Kidney glomerular epithelial cell (primary cell): Measurements from ENCODE around the gene SLIT2.

Experiments
- DNase-seq: peaks from one replicate; lab custom pipeline; 2025; lab: John Stamatoyannopoulos, UW

SLIT2 gene, protein sequence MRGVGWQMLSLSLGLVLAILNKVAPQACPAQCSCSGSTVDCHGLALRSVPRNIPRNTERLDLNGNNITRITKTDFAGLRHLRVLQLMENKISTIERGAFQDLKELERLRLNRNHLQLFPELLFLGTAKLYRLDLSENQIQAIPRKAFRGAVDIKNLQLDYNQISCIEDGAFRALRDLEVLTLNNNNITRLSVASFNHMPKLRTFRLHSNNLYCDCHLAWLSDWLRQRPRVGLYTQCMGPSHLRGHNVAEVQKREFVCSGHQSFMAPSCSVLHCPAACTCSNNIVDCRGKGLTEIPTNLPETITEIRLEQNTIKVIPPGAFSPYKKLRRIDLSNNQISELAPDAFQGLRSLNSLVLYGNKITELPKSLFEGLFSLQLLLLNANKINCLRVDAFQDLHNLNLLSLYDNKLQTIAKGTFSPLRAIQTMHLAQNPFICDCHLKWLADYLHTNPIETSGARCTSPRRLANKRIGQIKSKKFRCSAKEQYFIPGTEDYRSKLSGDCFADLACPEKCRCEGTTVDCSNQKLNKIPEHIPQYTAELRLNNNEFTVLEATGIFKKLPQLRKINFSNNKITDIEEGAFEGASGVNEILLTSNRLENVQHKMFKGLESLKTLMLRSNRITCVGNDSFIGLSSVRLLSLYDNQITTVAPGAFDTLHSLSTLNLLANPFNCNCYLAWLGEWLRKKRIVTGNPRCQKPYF (N-terminal part only)

GRCh38 chr4:20251796-20252655 is at the start of gene SLIT2:
Gene SLIT2, plus strand, starts transcription at chr4:20251905. Its CDS starts 1,911 bp downstream, at chr4:20253816.
- DNase-seq: no peak

DNA sequence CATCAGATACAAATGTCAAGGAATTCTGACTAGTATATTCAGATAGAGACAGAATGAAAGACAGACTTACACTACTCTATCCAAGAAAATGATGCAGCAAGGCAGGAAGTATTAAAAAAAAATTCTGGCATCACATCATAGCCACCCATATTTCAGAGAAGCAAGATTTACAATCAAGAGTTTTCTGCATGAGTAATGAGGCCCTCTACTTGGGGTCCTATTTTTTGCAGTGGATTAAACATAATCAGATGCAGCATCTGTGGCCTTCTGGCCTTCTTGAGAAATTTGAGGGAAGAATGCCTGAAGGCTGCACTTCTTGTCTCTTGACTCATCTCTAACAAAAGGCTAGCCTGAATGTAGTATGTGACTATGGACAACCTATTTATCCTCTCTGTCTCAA is 48.2 kb upstream of the SLIT2 start:
- DNase-seq: no peak

- no peak for DNase-seq
Observed at GRCh38 chr4:20217521-20217920, 34.2 kb upstream of the SLIT2 start.

DNA sequence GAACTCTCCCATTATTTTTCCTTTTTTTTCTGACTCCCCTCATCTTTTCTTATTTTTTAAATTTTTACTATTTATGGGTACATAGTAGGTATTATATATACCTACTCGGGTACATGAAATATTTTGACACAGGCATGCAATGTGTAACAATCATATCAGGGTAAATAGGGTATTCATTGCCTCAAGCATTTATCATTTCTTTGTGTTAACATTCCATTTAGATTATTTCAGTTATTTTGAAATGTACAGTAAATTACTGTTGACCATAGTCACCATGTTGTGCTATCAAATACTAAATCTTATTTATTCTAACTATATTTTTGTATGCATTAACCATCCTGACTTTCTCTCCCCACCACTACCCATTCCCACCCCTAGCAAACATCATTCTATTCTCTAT is 33.8 kb upstream of the SLIT2 start:
- DNase-seq: no peak

- no peak for DNase-seq
Observed at GRCh38 chr4:20219521-20219920, 32.2 kb upstream of the SLIT2 start.

DNA sequence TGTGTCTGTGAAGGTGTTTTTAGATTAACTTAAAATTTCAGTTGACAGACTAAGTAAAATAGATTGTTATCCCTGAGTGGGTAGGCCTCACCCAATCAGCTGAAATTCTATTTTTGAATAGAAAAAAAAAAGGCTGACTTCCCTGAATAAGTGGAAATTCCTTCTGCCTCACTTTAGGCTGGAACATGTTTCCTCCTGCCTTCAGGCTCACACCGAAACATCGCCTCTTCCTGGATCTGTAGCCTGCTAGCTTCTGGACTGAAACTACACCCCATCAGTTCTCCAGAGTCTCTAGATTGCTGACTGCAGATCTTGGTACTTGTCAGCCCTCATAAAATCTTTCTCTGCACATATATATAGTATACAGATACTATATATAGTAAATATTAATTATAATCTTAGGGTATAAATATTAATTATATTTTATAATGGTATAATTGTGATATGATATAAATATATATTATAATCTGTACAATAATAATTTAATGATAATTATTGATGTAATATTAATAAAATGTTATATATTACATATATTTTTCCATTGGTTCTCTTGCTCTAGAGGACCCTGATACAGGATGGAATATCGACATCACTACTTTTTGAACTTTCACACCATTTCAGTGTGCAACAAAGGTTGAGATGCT is 13.7 kb upstream of the SLIT2 start:
- no peak for DNase-seq

DNA sequence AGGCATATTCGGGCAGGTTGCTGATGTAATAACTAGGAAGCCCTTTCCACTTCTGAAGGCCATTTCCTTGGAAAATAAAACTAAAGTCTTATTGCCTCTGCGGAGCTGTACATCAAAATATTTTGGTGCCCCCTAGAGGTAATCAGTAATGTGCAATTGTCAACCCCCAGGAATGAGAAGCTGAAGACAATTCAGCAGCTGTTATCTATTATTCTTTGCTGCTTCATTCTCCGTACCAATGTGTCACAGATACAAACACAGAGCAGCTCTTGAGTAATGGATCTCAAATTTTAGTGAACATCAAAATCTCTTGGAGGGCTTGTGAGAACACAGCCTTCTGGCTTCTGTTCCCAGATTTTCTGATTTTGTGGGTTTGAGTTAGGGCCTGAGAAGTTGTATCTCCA is 3.5 kb upstream of the SLIT2 start:
- DNase-seq: peak; percentile 75

GRCh38 chr4:20249333-20249732 is 2.4 kb upstream of the SLIT2 start:
- peak; percentile 17 for DNase-seq

DNA sequence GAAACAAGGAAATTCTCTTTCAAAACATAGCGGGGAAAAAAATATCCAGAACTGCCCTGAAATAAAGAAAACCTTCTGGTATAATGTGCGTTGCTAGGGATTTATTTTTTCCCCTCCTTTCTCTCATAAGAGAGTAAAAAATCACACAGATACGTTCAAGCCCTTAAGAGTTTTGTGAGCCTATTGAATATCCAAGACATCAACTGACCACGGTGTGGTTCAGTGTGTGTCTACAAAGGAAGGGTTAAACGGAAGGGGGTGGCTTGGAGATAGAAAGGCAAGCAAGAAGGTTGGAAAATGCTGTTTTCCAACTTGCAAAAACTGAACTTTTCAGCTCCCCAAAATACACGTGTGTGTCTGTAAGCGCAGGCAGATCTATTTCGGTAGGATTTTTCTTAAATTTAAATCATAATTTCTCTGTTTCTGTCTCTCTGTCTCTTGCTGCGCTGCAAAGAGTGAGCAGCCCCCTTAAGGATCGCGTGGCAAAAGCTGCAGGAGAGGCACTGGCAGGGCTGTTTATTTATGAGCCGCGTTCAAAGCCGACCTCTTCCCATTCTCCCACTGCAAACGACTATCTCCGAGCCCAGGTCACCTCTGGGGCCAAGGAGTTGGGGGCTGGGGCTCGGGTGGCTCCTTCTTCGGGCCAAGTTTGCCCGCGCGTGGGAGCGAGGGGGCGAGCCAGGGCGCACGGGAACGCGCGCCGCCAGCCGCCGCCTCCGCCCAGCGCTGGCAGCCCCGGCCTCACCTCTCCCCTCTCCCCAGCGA is 492 bp upstream of the SLIT2 start:
- DNase-seq: no peak

GRCh38 chr4:20252656-20253282 is 1.1 kb downstream of the SLIT2 start:
- no peak for DNase-seq

- DNase-seq: no peak
Observed at GRCh38 chr4:20253283-20253734, 1.6 kb downstream of the SLIT2 start.

DNA sequence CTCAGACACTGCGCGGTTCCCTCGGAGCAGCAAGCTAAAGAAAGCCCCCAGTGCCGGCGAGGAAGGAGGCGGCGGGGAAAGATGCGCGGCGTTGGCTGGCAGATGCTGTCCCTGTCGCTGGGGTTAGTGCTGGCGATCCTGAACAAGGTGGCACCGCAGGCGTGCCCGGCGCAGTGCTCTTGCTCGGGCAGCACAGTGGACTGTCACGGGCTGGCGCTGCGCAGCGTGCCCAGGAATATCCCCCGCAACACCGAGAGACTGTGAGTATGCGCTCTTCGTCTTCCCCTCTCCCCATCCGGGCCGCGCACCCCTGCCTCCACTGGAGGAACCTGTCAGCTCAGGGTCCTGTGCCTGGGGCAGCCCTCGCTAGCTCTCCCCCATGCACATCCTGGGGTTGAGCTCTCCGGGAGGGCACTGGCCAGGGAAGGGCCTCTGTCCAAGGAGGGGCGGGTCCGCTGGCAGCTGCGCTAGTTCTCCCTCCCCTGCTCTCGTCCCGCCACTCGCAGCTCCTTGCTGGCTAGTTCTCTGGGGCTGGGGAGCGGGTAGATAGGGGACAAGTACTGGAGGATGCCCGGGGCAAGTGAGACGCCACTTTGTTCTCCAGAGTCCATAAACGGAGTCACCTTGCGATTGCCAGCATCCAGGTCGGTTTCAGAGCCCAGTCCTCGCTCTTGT is 2.2 kb downstream of the SLIT2 start:
- DNase-seq: no peak

- DNase-seq: no peak
Observed at GRCh38 chr4:20254511-20255250, 3.0 kb downstream of the SLIT2 start.

- DNase-seq: no peak
Observed at GRCh38 chr4:20255251-20255586, 3.5 kb downstream of the SLIT2 start.

DNA sequence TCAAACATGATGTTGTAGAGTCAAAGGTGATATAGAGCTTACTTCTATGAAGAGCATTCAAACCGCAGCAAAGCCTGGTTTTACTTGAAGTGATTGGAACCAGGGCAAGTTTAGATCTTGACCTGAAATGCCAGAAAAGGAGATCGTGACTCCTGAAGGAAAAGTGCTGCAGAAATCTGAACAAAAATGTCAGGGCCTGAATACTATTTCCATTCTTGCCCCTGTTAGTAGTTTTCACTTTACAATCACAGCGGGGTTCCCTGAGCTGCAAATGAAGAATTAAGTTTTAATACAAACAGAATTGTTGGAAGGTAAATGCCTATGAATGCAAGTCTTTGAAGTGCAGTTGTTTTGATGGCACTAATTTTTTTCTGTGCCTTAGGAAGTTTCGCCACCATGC is 4.1 kb downstream of the SLIT2 start:
- DNase-seq: no peak

DNA sequence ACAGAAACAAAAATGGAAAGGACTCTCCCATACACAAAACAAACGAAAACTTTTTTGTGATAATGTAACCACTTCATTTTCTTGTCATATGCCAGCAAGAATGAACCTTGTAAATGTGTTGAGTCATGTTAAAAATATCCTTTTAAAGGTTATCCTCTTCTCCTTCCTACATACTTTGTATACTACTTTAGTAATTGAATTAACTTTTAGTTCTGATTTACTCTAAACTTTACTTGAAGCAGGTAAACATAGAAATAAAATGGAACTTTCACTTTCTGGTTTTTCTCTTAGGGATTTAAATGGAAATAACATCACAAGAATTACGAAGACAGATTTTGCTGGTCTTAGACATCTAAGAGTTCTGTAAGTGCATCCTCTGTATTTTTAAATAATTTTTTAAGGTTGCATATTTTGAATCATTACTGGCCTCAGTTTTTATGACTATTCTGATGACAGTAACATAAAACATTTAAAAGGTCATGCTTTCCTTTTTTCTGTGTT is 4.7 kb downstream of the SLIT2 start:
- no peak for DNase-seq

- no peak for DNase-seq
Observed at GRCh38 chr4:20259707-20260106, 8.0 kb downstream of the SLIT2 start.

GRCh38 chr4:20260821-20261220 is 9.1 kb downstream of the SLIT2 start:
- no peak for DNase-seq

DNA sequence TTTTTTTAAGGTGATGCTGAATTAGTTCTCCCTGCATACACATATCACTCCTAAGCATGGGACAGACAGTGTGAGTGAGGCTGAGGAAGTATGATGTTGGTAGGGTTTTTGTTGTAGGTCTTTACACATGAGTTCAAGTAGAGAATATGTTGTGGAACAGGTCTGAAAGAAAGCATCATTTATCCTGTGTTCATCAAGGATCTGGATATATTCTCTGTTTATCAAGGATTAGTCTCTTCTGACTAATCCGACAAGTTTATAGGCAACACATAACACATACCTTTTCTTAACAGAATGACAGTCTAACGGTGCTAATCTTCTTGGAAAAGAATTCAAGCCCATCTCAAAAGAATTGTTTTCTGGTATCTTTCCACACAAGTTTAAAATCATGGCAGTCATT is 10.5 kb downstream of the SLIT2 start:
- DNase-seq: no peak
